OCI-LY3 (cell line): ENCODE data around the gene NEK9.

ENCODE experiments used
- CTCF ChIP-seq: fragments of 200-600, 300-600 bp; sonication (generic); IDR thresholded peaks from 2 replicates; pipeline ENCODE4 v1.5.1; 2014; ENCODE audit warnings: antibody characterized with exemption, low read length, low read depth
- EZH2phosphoT487 ChIP-seq: fragments of 200-600 bp; shearing (Covaris generic); IDR thresholded peaks from 2 replicates; pipeline ENCODE4 v1.6.1; 2018; ENCODE audit warnings: antibody characterized with exemption, mixed run types, low read depth

GRCh38 chr14:75077794-75078193, 49.1 kb downstream of the NEK9 start:
- TF ChIP-seq CTCF (no peak), EZH2phosphoT487 (no peak)
